ENCODE results near the gene WFDC5.

GRCh38 chr20:45098103-45098773, 16.7 kb downstream of the WFDC5 start:
- TF ChIP-seq YY1 (IDR thresholded peaks at IDR 0.05; ENCODE audit: low read depth, low read length) (no peak), USF2 (IDR thresholded peaks at IDR 0.05; ENCODE audit: borderline replicate concordance, low read depth, low read length) (no peak), PAX8 (IDR thresholded peaks at IDR 0.05) (no peak), EZH2 (IDR thresholded peaks at IDR 0.05; ENCODE audit: borderline replicate concordance, control insufficient read depth, low read depth, low read length) (no peak), POLR2A (IDR thresholded peaks at IDR 0.05; ENCODE audit: low read depth, low read length) (no peak), EED (IDR thresholded peaks at IDR 0.05; ENCODE audit: low read depth) (no peak), GATAD2B (conservative IDR thresholded peaks at IDR 0.05; ENCODE audit: low read depth) (no peak)
- TF ChIP-seq, protein P1, sequence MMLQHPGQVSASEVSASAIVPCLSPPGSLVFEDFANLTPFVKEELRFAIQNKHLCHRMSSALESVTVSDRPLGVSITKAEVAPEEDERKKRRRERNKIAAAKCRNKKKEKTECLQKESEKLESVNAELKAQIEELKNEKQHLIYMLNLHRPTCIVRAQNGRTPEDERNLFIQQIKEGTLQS (IDR thresholded peaks at IDR 0.05; ENCODE audit: borderline replicate concordance, extremely low read depth, low read depth, low read length) = no peak
